ENCODE measurements around the gene AARSD1.
"Not testable (repeated sequence)": the region's sequence is repeated elsewhere in the genome, so short reads cannot be mapped to it uniquely, and the experiment has no call there.

The AARSD1 gene, protein sequence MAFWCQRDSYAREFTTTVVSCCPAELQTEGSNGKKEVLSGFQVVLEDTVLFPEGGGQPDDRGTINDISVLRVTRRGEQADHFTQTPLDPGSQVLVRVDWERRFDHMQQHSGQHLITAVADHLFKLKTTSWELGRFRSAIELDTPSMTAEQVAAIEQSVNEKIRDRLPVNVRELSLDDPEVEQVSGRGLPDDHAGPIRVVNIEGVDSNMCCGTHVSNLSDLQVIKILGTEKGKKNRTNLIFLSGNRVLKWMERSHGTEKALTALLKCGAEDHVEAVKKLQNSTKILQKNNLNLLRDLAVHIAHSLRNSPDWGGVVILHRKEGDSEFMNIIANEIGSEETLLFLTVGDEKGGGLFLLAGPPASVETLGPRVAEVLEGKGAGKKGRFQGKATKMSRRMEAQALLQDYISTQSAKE

GRCh38 chr17:42964161-42964932 lies at the start of gene AARSD1:
Gene AARSD1 (minus strand): TSS chr17:42964454. CDS start chr17:42964440, 14 bp downstream.
- peak within 1 kb of the TSS; percentile 84 for H3K27ac Mint-ChIP-seq
- H3K4me3 Mint-ChIP-seq: peak within 1 kb of the TSS; percentile 90
- peaks cover 11% of the 10 kb centered on the region for H3K4me1 Mint-ChIP-seq (ENCODE audit: low read depth)
- H3K27me3 Mint-ChIP-seq (ENCODE audit: low read depth): no peaks in the 10 kb centered on the region
- peaks cover 12% of the 10 kb centered on the region for H3K36me3 Mint-ChIP-seq (ENCODE audit: low read depth)
- no peaks in the 10 kb centered on the region for H3K9me3 Mint-ChIP-seq

DNA sequence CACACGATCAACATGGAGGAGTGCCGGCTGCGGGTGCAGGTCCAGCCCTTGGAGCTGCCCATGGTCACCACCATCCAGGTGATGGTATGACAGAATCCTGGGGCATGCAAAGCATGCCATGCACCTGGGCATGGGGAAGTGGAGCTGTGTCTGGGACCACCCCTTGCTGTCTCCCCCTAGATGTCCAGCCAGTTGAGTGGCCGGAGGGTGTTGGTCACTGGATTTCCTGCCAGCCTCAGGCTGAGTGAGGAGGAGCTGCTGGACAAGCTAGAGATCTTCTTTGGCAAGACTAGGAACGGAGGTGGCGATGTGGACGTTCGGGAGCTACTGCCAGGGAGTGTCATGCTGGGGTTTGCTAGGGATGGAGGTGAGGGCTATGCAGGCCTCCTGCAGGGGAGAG lies 49.0 kb upstream of the AARSD1 start:
- H3K4me3 Mint-ChIP-seq: no peak overlapping the region
- no peaks in the 10 kb centered on the region for H3K27me3 Mint-ChIP-seq (ENCODE audit: low read depth)
- H3K27ac Mint-ChIP-seq: no peak overlapping the region
- H3K9me3 Mint-ChIP-seq: no peaks in the 10 kb centered on the region
- H3K4me1 Mint-ChIP-seq (ENCODE audit: low read depth): peaks cover 18% of the 10 kb centered on the region
- H3K36me3 Mint-ChIP-seq (ENCODE audit: low read depth): peaks cover 32% of the 10 kb centered on the region

DNA sequence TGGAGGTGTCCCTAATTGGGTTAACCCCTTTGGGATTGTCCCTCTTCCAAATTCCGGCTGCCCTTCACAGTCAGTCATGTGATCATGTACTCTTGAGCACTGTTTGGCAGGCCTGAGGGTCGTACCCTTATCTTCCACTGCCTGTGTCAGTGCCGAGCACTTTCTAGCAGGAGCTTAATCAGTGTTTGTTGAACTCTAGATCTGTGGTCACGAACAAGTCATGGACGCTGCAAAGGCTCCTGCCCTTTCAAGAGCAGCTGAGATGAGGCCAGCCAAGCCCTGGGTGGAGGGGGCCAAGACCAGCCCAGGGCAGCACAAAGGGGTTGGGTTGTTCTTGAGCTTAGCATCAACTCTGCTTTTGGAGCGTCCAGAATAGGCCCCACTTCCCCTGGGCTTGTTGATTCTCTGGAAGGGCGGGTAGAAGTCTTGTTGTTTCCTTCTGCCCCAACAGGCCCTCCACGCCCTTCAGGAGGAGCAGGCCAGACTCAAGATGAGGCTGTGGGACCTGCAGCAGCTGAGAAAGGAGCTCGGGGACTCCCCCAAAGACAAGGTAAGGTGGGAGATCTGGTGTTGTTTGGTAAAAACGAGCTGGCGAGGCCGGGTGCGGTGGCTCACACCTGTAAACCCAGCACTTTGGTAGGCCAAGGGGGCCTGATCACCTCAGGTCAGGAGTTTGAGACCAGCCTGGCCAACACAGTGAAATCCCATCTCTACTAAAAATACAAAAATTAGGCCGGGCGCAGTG lies 47.6 kb upstream of the AARSD1 start:
- Mint-ChIP-seq H3K27ac (no peak overlapping the region), H3K27me3 (ENCODE audit: low read depth) (no peaks in the 10 kb centered on the region), H3K4me3 (no peak overlapping the region)

DNA sequence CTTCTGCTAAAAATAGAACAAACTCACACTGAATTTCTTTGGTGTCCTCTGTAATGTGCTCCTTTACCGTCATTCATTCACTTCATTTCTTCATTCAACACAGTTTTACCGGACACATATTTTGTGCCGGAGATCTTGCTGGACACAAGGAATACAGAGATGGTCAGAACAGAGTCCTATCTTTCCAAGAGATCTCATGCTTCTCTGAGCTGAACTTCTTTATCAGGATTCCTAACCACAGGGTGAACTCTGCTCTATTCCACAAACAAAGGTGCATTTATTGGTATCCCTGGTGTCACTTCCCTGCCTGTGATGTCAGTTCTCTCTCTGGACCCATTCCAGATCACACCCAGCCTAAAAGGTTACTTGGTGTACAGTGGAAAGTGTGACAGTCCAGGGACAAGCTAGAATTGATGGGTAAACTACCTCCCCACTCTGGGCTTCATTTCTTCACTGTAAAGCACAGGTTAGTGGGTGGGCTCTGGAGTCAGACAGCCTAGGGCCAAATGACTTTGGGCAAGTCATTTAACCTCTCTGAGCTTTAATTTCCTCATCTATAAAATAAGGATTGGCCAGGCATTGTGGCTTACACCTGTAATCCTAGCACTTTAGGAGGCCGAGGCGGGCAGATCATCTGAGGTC lies 46.5 kb upstream of the AARSD1 start:
- H3K36me3 Mint-ChIP-seq (ENCODE audit: low read depth): peaks cover 33% of the 10 kb centered on the region
- H3K27ac Mint-ChIP-seq: no peak overlapping the region
- no peak overlapping the region for H3K4me3 Mint-ChIP-seq
- H3K4me1 Mint-ChIP-seq (ENCODE audit: low read depth): peaks cover 21% of the 10 kb centered on the region
- H3K9me3 Mint-ChIP-seq: no peaks in the 10 kb centered on the region
- H3K27me3 Mint-ChIP-seq (ENCODE audit: low read depth): no peaks in the 10 kb centered on the region

More for the DNA sequence above, 47.6 kb upstream of the AARSD1 start:
- H3K9me3 Mint-ChIP-seq: no peaks in the 10 kb centered on the region
- H3K36me3 Mint-ChIP-seq (ENCODE audit: low read depth): peaks cover 32% of the 10 kb centered on the region
- H3K4me1 Mint-ChIP-seq (ENCODE audit: low read depth): peaks cover 16% of the 10 kb centered on the region

DNA sequence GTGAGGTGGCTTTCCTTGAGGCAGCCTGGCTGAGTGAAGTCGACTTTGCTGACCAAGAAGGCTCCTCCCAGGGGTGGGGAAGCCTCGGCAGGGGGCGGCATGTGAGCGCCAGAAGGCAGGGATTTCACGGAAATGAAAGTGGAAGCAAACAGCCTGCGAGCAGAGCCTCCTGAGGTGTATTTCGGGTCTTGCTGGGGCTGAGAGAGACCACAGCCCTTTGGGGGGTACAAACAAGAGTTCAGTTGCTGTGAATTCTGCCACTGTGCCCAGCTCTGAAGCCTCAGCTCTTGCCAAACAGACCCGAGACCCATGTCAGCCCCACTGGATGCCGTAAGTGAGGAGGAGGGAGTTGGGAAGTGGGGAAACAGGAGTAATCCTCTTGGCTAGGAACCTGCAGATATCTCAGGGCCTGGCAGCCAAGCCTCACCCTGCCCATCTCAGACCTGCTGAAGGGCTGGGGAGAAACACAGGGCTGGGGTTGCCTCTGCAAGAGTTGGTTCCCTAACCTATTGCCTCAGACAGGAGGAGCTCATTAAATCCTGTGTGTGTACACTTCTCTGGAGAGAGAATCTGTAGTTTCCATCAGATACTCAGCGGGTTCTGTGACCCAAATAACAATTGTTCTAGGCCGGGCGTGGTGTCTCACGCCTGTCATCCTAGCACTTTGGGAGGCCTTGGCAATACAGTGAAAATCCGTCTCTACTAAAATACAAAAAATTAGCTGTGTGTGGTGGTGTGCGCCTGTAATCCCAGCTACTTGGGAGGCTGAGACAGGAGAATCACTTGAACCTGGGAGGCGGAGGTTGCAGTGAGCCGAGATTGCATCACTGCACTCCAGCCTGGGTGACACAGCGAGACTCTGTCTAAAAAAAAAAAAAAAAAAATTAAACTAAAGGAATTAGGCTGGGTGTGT lies 42.6 kb upstream of the AARSD1 start, which contains the start of gene IFI35:
TSS of gene IFI35 (plus strand) at position 146 of the 913 bp plus-strand sequence. CDS start at position 310, 164 bp downstream.
- Mint-ChIP-seq H3K27ac (peak within 1 kb of the TSS; percentile 100), H3K4me3 (peak within 1 kb of the TSS; percentile 100), H3K4me1 (ENCODE audit: low read depth) (peaks cover 16% of the 10 kb centered on the region), H3K27me3 (ENCODE audit: low read depth) (no peaks in the 10 kb centered on the region), H3K36me3 (ENCODE audit: low read depth) (peaks cover 25% of the 10 kb centered on the region), H3K9me3 (no peaks in the 10 kb centered on the region)

DNA sequence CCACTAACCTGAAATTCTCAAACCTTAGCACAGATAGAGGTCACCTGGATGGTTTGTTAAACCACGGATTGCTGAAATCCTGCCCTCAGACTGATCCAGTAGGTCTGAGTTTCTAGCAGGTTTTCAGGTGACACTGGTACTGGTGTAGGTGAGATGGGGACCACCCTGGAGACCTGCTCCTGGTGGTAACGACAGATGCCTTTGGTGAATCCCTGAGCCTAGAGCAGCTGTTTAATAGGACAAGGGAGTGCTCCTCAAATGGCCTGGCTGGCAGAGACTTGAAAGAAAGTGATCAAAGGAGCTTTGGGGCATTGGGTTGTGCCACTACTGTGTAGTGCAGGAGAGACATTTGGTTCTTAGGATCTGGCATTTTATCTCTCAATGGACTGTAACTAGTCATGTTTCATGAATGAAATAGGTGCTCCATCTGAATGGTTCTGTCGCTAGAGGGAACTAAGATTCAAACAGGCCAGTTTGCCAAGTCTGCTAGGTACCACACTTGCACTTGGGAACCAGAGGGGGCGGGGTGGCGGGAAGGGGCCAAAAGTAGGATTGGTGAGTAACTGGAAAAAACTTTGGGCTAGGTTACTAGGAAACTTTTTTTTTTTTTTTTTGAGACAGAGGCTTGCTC lies 39.4 kb upstream of the AARSD1 start:
- peaks cover 21% of the 10 kb centered on the region for H3K4me1 Mint-ChIP-seq (ENCODE audit: low read depth)
- peaks cover 35% of the 10 kb centered on the region for H3K36me3 Mint-ChIP-seq (ENCODE audit: low read depth)
- H3K9me3 Mint-ChIP-seq: no peaks in the 10 kb centered on the region
- H3K27ac Mint-ChIP-seq: peak overlapping the region; percentile 31
- no peak overlapping the region for H3K4me3 Mint-ChIP-seq
- no peaks in the 10 kb centered on the region for H3K27me3 Mint-ChIP-seq (ENCODE audit: low read depth)

DNA sequence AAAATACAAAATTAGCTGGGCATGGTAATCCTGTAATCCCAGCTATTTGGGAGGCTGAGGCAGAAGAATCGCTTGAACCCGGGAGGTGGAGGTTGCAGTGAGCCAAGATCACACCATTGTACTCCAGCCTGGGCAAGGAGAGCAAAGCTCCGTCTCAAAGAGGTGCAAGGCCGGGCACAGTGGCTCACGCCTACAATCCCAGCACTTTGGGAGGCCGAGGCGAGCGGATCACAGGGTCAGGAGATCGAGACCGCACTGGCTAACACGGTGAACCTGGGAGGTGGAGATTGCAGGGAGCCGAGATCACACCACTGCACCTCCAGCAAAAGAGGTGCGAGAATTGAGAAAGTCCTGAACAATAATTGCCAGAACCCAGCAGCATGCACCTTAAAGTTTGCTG lies 36.6 kb upstream of the AARSD1 start:
- not testable (repeated sequence) for H3K27ac Mint-ChIP-seq; H3K9me3 Mint-ChIP-seq; H3K4me3 Mint-ChIP-seq; H3K27me3 Mint-ChIP-seq (ENCODE audit: low read depth)
- H3K36me3 Mint-ChIP-seq (ENCODE audit: low read depth): peaks cover 33% of the 10 kb centered on the region
- peaks cover 20% of the 10 kb centered on the region for H3K4me1 Mint-ChIP-seq (ENCODE audit: low read depth)

GRCh38 chr17:42999003-42999525 lies 34.8 kb upstream of the AARSD1 start:
- peak overlapping the region; percentile 92 for H3K27ac Mint-ChIP-seq
- H3K36me3 Mint-ChIP-seq (ENCODE audit: low read depth): peaks cover 36% of the 10 kb centered on the region
- no peaks in the 10 kb centered on the region for H3K9me3 Mint-ChIP-seq
- peaks cover 20% of the 10 kb centered on the region for H3K4me1 Mint-ChIP-seq (ENCODE audit: low read depth)
- H3K4me3 Mint-ChIP-seq: peak overlapping the region; percentile 90
- H3K27me3 Mint-ChIP-seq (ENCODE audit: low read depth): no peaks in the 10 kb centered on the region

- peak within 1 kb of the TSS; percentile 90 for H3K4me3 Mint-ChIP-seq
- H3K36me3 Mint-ChIP-seq (ENCODE audit: low read depth): peaks cover 31% of the 10 kb centered on the region
- H3K9me3 Mint-ChIP-seq: no peaks in the 10 kb centered on the region
- H3K4me1 Mint-ChIP-seq (ENCODE audit: low read depth): peaks cover 20% of the 10 kb centered on the region
- H3K27ac Mint-ChIP-seq: peak within 1 kb of the TSS; percentile 92
- no peaks in the 10 kb centered on the region for H3K27me3 Mint-ChIP-seq (ENCODE audit: low read depth)
Measured at GRCh38 chr17:42997984-42998938, 34.0 kb upstream of the AARSD1 start, which contains the start of gene RPL27. Gene RPL27 (plus strand): TSS chr17:42998419. CDS start chr17:42998751, 332 bp downstream.

GRCh38 chr17:42997390-42997983 lies 33.2 kb upstream of the AARSD1 start:
- Mint-ChIP-seq H3K4me1 (ENCODE audit: low read depth) (peaks cover 20% of the 10 kb centered on the region), H3K27ac (peak overlapping the region; percentile 92), H3K27me3 (ENCODE audit: low read depth) (no peaks in the 10 kb centered on the region), H3K9me3 (no peaks in the 10 kb centered on the region), H3K36me3 (ENCODE audit: low read depth) (peaks cover 27% of the 10 kb centered on the region), H3K4me3 (peak overlapping the region; percentile 90)

DNA sequence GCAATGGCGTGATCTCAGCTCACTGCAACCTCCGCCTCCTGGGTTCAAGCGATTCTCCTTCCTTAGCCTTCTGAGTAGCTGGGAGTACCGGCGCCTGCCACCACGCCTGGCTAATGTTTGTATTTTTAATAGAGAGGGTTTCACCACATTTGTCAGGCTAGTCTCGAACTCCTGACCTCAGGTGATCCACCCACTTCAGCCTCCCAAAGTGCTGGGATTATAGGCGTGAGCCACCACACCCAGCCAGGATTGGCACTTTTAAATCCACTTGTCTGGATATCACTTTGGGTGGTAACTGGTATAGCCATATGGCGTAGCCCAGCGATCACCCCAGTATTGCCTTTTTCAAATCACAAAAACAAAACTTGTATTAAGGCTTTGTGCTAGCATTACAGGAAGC lies 29.7 kb upstream of the AARSD1 start:
- H3K27ac Mint-ChIP-seq; H3K9me3 Mint-ChIP-seq; H3K4me1 Mint-ChIP-seq (ENCODE audit: low read depth); H3K27me3 Mint-ChIP-seq (ENCODE audit: low read depth); H3K4me3 Mint-ChIP-seq: not testable (repeated sequence)
- peaks cover 29% of the 10 kb centered on the region for H3K36me3 Mint-ChIP-seq (ENCODE audit: low read depth)

Data from T-helper 1 cell treated with Interleukin-12 subunit alpha and Interleukin-12 subunit beta and Interleukin-4 antibody, amounts not matched to agents 30 μg/mL and 1 μg/mL, for 36 hours (primary cell).